Common myeloid progenitor, CD34-positive (primary cell): ENCODE data around the gene NECAB3.

Experiments used
- CTCF ChIA-PET: fragments of 350-600 bp; sonication (Branson Sonifier 250); formaldehyde crosslinking; loops from one replicate; lab custom pipeline; 2021; ENCODE audit warnings: antibody characterized with exemption; lab: Charles Lee
- POLR2A ChIA-PET: fragments of 350-600 bp; sonication (Branson Sonifier 250); formaldehyde crosslinking; loops from one replicate; lab custom pipeline; 2021; ENCODE audit warnings: antibody characterized with exemption; lab: Charles Lee
- DNase-seq, 3 donors: peaks; one replicate each; pipeline versions ENCODE4 v3.0.0 to v3.0.0-alpha.2; 2013
- H3K27ac ChIP-seq, 2 experiments: 1 replicate in 1 of 2; 2 replicates in 1 of 2; pipeline ENCODE4 v1.7.0; 2013; ENCODE audit warnings: inconsistent platforms in 2 of 2, low read length in 2 of 2, mild to moderate bottlenecking in 2 of 2, low read depth in 1 of 2, moderate library complexity in 1 of 2; ENCODE audit not compliant: severe bottlenecking in 2 of 2, insufficient read depth in 1 of 2, poor library complexity in 1 of 2
- H3K27me3 ChIP-seq, 5 experiments: replicated peaks in 2 of 5; 1 replicate in 3 of 5; 2 replicates in 2 of 5; pipeline versions ENCODE4 v1.6.1 to v1.7.0; 2013; ENCODE audit warnings: low read length in 4 of 5, mild to moderate bottlenecking in 2 of 5, moderate library complexity in 2 of 5, inconsistent platforms in 1 of 5; ENCODE audit not compliant: insufficient read depth in 5 of 5, control insufficient read depth in 4 of 5
- H3K36me3 ChIP-seq, 4 experiments: 1 replicate in 2 of 4; 2 replicates in 2 of 4; pipeline versions ENCODE4 v1.6.1 to v1.7.0; 2013; ENCODE audit warnings: low read length in 3 of 4, control low read depth in 1 of 4, mild to moderate bottlenecking in 1 of 4; ENCODE audit not compliant: control insufficient read depth in 4 of 4, insufficient read depth in 4 of 4
- H3K4me1 ChIP-seq, 4 experiments: 1 replicate in 3 of 4; 2 replicates in 1 of 4; pipeline versions ENCODE4 v1.6.1 to v1.7.1; 2013; ENCODE audit warnings: low read length in 3 of 4, mild to moderate bottlenecking in 3 of 4, control low read depth in 1 of 4, inconsistent platforms in 1 of 4, moderate library complexity in 1 of 4; ENCODE audit not compliant: control insufficient read depth in 4 of 4, insufficient read depth in 4 of 4; ENCODE audit errors: control extremely low read depth in 1 of 4
- H3K4me3 ChIP-seq, 7 experiments: 1 replicate in 4 of 7; 2 replicates in 3 of 7; pipeline versions ENCODE4 v1.5.1 to v1.7.0; 2013; ENCODE audit warnings: mild to moderate bottlenecking in 7 of 7, low read length in 6 of 7, moderate library complexity in 6 of 7, inconsistent platforms in 2 of 7, low read depth in 2 of 7, control low read depth in 1 of 7; ENCODE audit not compliant: insufficient read depth in 4 of 7, control insufficient read depth in 1 of 7; ENCODE audit errors: extremely low read depth in 1 of 7
- H3K9me3 ChIP-seq, 5 experiments: 1 replicate in 4 of 5; 2 replicates in 1 of 5; pipeline versions ENCODE4 v1.6.1 to v1.7.1; 2013; ENCODE audit warnings: low read length in 4 of 5, mild to moderate bottlenecking in 2 of 5, inconsistent platforms in 1 of 5, low read depth in 1 of 5, moderate library complexity in 1 of 5; ENCODE audit not compliant: control insufficient read depth in 4 of 5, insufficient read depth in 2 of 5; ENCODE audit errors: control extremely low read depth in 1 of 5
- WGBS: methylation state at CpG from one replicate; pipeline ENCODE4 v1.1.5; 2013; ENCODE audit not compliant: insufficient coverage; 5-methylcytosine and 5-hydroxymethylcytosine counted together

NECAB3 gene

DNA sequence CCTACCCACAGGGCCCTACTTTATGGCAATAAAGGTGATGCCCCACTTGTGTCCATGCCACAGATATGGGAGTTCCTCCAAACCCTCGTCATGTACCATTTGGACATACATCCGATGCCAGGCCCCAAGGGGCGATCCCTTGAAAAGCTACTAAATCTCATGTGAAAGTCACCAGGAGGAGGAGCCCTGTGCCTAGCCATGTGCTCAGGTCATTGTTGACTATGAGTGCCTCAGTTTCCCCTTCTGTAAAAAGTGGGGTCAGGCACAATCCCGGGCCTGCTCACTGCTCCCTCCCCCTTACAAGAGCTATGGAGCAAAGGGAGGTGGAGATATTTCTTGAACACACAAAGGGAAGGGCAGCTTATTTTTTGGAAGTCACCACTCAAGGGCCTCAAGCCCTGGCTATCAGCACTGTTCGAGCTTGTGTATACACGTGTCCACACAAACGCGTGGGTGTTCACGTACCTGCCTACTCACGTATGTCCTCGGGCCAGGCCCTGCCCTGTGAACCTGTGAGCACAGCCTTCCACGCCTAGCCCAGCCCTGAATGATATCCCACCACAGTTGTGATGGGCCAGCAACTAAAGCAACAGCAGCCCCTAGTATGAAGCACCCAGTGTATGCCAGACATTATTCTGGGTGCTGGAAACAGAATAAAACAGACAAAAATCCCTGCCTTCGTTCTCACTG is 5.6 kb downstream of the NECAB3 start:
- ChIA-PET POLR2A (interaction anchor here (0.6 to 2.4 kb wide), 3 partner anchors 15 to 179 kb away, joined by 3 to 6 read pairs (median 3); partner anchors contain the start of gene CBFA2T2), CTCF (interaction anchor here (0.7 to 7.6 kb wide), 15 partner anchors 12 to 273 kb away, joined by 3 to 86 read pairs (median 4); partner anchors contain the start of gene CDK5RAP1)
- H3K27ac ChIP-seq: no peak overlapping the region
- DNase-seq: no peak
- H3K4me1 ChIP-seq: peaks cover 0 to 47% (median 41%) of the 10 kb centered on the region in 4 experiments
- peaks cover 0 to 18% (median 0%) of the 10 kb centered on the region in 4 experiments for H3K36me3 ChIP-seq
- no peaks in the 10 kb centered on the region for H3K27me3 ChIP-seq
- 98% methylated on average over 10 of the region's 13 CpGs for WGBS
- H3K9me3 ChIP-seq: no peaks in the 10 kb centered on the region
- H3K4me3 ChIP-seq: peak overlapping the region in 1 of 7 experiments; percentile 79

- DNase-seq: peak; percentile 59 to 79 (median 73)
- peak overlapping the region; percentile 40 to 79 (median 62) for H3K4me3 ChIP-seq
- peaks cover 0 to 18% (median 0%) of the 10 kb centered on the region in 4 experiments for H3K36me3 ChIP-seq
- H3K27ac ChIP-seq: no peak overlapping the region
- no peaks in the 10 kb centered on the region for H3K27me3 ChIP-seq
- H3K9me3 ChIP-seq: no peaks in the 10 kb centered on the region
- ChIA-PET POLR2A (interaction anchor here (0.6 to 2.4 kb wide), 3 partner anchors 14 to 178 kb away, joined by 3 to 6 read pairs (median 3); partner anchors contain the start of gene CBFA2T2), CTCF (interaction anchor here (0.7 to 7.6 kb wide), 18 partner anchors 8 to 272 kb away, joined by 3 to 86 read pairs (median 4); partner anchors contain the start of gene CDK5RAP1)
- H3K4me1 ChIP-seq: peaks cover 0 to 47% (median 44%) of the 10 kb centered on the region in 4 experiments
- WGBS: 19% methylated on average over 46 of the region's 47 CpGs
These were observed 6.4 kb downstream of the NECAB3 start for GRCh38 chr20:33667676-33668465.

- 12% methylated on average over 55 of the region's 55 CpGs for WGBS
- CTCF ChIA-PET: interaction anchor here (0.7 to 7.6 kb wide), 18 partner anchors 9 to 271 kb away, joined by 3 to 86 read pairs (median 4); partner anchors contain the start of gene CDK5RAP1
- Histone ChIP-seq H3K4me1 (peaks cover 0 to 44% (median 43%) of the 10 kb centered on the region in 4 experiments), H3K4me3 (peak overlapping the region; percentile 37 to 79 (median 62)), H3K36me3 (peaks cover 0 to 18% (median 0%) of the 10 kb centered on the region in 4 experiments), H3K27me3 (no peaks in the 10 kb centered on the region), H3K9me3 (no peaks in the 10 kb centered on the region), H3K27ac (no peak overlapping the region)
- POLR2A ChIA-PET: interaction anchor here (2.4 kb wide), 1 partner anchor 14 kb away, joined by 6 read pairs; no protein-coding TSS in a partner anchor
- DNase-seq: peak in 1 of 3 donors; percentile 27
These were observed 7.0 kb downstream of the NECAB3 start for GRCh38 chr20:33667245-33667675.

- Histone ChIP-seq H3K27me3 (no peaks in the 10 kb centered on the region), H3K9me3 (no peaks in the 10 kb centered on the region), H3K4me3 (peak within 1 kb of the TSS; percentile 40 to 79 (median 62)), H3K27ac (no peak within 1 kb of the TSS), H3K4me1 (peaks cover 0 to 44% (median 41%) of the 10 kb centered on the region in 4 experiments), H3K36me3 (peaks cover 0 to 18% (median 0%) of the 10 kb centered on the region in 4 experiments)
- ChIA-PET CTCF (interaction anchor here (0.7 to 7.6 kb wide), 15 partner anchors 9 to 268 kb away, joined by 3 to 86 read pairs (median 4); partner anchors contain the start of gene CDK5RAP1), POLR2A (interaction anchor here (2.4 kb wide), 1 partner anchor 13 kb away, joined by 6 read pairs; no protein-coding TSS in a partner anchor)
- under 1% methylated on average over 38 of the region's 50 CpGs for WGBS
- DNase-seq: peak; percentile 97 to 99 (median 98)
These were observed 7.7 kb downstream of the NECAB3 start, which contains the start of gene ACTL10 for GRCh38 chr20:33666293-33667244. TSS of gene ACTL10 (plus strand) at chr20:33666943. CDS start at chr20:33667498, 555 bp downstream.

GRCh38 chr20:33664762-33665144 is 9.5 kb downstream of the NECAB3 start:
- Histone ChIP-seq H3K9me3 (no peaks in the 10 kb centered on the region), H3K27ac (no peak overlapping the region), H3K4me1 (peaks cover 0 to 44% (median 41%) of the 10 kb centered on the region in 4 experiments), H3K4me3 (no peak overlapping the region), H3K27me3 (no peaks in the 10 kb centered on the region), H3K36me3 (peaks cover 0 to 8% (median 0%) of the 10 kb centered on the region in 4 experiments)
- CTCF ChIA-PET: interaction anchor here (1.0 to 7.6 kb wide), 5 partner anchors 10 to 26 kb away, joined by 3 to 86 read pairs (median 4); no protein-coding TSS in a partner anchor
- POLR2A ChIA-PET: no interaction called here
- 95% methylated on average over 2 of the region's 2 CpGs for WGBS
- DNase-seq: no peak
